NB4 (cell line): ENCODE data around the gene SLC25A17.

Experiments used
- CTCF ChIP-seq: IDR thresholded peaks from one replicate; pipeline ENCODE4 v1.5.1; 2012; ENCODE audit warnings: low read depth, low read length
- MAX ChIP-seq: IDR thresholded peaks from 2 replicates; pipeline ENCODE4 v1.6.1; 2011; ENCODE audit warnings: low read depth, low read length
- MYC ChIP-seq: IDR thresholded peaks from 2 replicates; pipeline ENCODE4 v1.6.1; 2011; ENCODE audit warnings: low read depth, low read length
- POLR2A ChIP-seq: IDR thresholded peaks from 2 replicates; pipeline ENCODE4 v1.6.1; 2011; ENCODE audit warnings: mild to moderate bottlenecking; ENCODE audit not compliant: insufficient read length; ENCODE audit errors: extremely low read depth

- TF ChIP-seq POLR2A, result no peak
- TF ChIP-seq CTCF, result no peak
- no peak for TF ChIP-seq MAX
- TF ChIP-seq MYC, result no peak
Measured at GRCh38 chr22:40789131-40789530, 30.0 kb downstream of the SLC25A17 start.
